Neural cell (in vitro differentiated cells): ENCODE data around the gene SLC29A4.

Source experiments
- CTCF ChIP-seq: fragments of 450-650 bp; IDR thresholded peaks from 2 replicates; pipeline ENCODE4 v1.5.1; 2014; ENCODE audit warnings: antibody characterized with exemption, mild to moderate bottlenecking, moderate library complexity; ENCODE audit not compliant: poor library complexity, severe bottlenecking
- EP300 ChIP-seq: fragments of 450-650 bp; conservative IDR thresholded peaks from 2 replicates; pipeline ENCODE4 v1.6.1; 2014; ENCODE audit warnings: antibody characterized with exemption, mild to moderate bottlenecking, moderate library complexity; ENCODE audit not compliant: poor library complexity, severe bottlenecking
- EZH2 ChIP-seq: fragments of 200-600, 300-800 bp; shearing (Covaris generic), sonication (generic); IDR thresholded peaks from 2 replicates; pipeline ENCODE4 v1.6.1; 2014; ENCODE audit warnings: antibody characterized with exemption, low read length, borderline replicate concordance, mild to moderate bottlenecking; ENCODE audit not compliant: insufficient read depth, poor library complexity, severe bottlenecking
- POLR2AphosphoS5 ChIP-seq: IDR thresholded peaks from 2 replicates; pipeline ENCODE4 v1.6.1; 2012
- SMC3 ChIP-seq: fragments of 450-650 bp; conservative IDR thresholded peaks from 2 replicates; pipeline ENCODE4 v1.6.1; 2014; ENCODE audit warnings: antibody characterized with exemption, mild to moderate bottlenecking, moderate library complexity; ENCODE audit not compliant: poor library complexity

GRCh38 chr7:5322621-5323410 lies 40.1 kb downstream of the SLC29A4 start:
- TF ChIP-seq EZH2, result no peak
- TF ChIP-seq EP300, result no peak
- no peak for TF ChIP-seq CTCF
- no peak for TF ChIP-seq SMC3
- TF ChIP-seq POLR2AphosphoS5, result no peak
